GM18873 (cell line): Measurements from ENCODE around the gene NOS3.
A peak's percentile ranks its signal among the peaks of the same experiment; 100 is the strongest.

ENCODE experiments used
- ATAC-seq: cut with Tn5 transposase; IDR thresholded peaks from one replicate; pipeline ENCODE4 v1.9.1; 2021; ENCODE audit warnings: mild to moderate bottlenecking, moderate library complexity, moderate number of reproducible peaks; ENCODE audit not compliant: unreplicated experiment, low FRiP score

Gene NOS3

DNA sequence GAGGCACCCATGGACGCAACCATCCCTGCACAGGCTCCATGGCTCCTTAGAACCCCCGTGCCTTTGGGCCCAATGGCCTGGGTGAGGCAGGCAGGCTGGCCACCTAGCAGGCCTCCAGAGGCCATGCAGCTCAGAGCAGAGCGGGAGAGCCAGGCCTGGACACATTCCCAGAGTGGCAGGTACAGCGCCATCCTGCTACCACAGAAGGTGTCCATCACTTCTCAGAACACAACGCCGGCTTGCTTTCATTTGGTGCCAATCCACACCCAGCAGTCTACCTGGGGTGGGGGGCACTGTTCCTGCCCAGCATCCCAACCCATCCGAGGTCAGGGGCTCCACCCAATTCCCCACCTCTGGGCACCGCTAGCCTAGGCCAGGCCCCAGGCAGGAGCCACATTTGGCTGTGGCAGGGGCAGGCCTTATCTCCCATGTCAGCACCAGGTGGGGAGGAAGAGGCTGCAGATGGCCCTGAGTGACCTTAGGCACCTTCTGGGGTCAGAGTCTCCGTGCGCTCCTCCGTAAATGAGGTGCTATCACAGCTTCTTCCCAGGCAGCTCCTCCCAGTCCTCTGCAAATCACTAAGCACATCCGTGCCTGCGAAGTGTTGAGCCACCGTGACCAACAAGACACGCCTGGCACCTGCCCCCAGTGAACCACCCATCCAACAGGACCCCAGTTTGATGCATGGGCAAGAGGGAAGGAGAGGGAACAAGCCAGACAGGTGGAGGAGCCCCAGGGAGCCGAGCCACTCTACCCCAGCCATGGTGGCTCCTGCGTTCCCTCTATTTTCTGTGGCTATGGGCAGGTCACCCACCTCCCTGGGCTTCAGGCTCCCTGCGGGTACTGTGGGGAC lies 26.9 kb upstream of the NOS3 start:
- ATAC-seq = no peak

DNA sequence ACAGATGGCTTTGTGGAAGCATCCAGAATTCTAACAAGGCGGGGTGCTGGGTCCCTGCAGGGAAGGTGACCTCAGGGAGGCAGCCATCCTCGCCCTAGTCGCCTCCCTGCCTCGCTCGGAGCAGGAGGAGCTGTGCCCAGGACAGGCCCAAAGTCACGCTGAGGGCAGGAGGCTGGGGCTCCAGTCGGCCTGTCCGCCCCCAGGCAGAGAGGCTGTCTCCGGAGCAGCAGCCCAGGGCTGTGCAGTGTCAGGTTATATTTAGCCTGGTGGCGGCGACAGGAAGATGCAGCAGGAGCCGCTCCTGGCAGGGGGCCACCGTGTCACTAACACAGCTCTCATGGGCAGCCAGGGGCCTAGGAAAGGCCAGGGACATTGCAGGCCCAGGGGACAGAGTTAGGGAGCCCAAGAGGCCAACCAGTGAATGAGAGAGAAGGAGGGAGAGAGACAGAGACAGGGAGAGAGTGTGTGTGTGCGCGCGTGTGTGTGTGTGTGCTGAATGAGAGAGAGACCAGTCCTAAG lies 26.2 kb upstream of the NOS3 start:
- no peak for ATAC-seq

DNA sequence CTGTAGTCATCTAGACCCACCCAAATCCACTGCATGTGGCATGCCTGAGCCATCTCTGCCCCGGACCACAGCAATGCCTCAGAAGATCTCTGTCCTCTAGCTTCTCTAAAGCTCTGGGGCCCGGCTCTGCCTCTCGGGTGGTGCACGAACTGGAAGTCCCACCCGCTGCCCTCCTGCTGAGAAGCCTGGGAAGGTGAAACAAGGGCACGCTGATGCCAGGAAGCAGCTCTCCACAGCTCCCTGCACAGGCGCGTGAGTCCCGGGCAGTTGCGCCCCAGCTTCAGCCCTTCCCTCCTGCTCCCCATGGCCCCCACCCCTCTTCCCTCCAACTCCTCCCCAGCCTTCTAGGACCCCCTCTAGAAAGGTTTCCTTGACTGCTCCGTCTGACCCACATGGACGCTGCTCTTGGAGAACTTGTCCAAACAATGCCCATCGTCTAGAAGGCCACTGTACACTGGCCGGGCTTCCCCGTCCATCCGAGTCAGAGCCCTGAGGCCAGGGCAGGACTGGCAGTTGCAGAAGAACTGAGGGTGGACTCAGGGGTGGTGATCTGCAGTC lies 25.5 kb upstream of the NOS3 start:
- ATAC-seq = no peak

DNA sequence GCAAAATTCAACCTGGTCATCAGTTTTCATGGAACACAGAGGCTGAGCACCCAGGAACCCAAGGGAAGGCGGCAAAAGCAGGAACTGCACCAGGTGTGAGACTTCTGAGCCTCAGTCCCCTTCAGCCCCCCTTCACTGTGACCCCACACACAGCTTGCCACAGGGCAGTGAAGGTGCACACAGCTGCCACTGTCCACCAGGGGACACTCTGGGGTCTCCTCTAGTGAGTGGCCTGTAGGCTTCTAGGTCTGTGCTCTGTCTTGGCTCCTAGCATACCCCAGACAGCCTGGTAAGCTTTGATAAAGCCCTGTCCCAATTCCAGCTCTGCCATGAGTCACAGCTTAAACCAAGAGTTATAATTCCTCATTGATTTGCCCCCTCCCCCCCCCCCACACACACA lies 24.8 kb upstream of the NOS3 start:
- ATAC-seq = no peak

DNA sequence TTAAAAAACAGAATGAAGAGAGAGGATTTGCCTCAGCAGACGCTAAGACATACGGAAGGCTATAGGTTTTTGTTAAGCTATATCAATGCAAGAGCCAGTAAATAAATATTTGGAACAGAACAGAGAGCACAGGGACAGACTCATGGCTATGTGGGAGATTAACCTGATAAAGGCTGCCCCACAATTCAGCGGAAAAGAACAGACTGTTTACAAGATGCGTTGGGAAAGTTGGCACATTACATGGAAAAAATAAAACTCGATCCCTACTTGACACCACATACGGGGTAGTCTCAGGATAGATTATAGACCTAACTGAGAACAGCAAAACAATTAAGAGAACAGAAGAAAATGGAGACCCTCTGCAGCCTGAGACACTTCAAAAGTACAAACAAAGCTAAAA lies 23.5 kb upstream of the NOS3 start:
- ATAC-seq = no peak

DNA sequence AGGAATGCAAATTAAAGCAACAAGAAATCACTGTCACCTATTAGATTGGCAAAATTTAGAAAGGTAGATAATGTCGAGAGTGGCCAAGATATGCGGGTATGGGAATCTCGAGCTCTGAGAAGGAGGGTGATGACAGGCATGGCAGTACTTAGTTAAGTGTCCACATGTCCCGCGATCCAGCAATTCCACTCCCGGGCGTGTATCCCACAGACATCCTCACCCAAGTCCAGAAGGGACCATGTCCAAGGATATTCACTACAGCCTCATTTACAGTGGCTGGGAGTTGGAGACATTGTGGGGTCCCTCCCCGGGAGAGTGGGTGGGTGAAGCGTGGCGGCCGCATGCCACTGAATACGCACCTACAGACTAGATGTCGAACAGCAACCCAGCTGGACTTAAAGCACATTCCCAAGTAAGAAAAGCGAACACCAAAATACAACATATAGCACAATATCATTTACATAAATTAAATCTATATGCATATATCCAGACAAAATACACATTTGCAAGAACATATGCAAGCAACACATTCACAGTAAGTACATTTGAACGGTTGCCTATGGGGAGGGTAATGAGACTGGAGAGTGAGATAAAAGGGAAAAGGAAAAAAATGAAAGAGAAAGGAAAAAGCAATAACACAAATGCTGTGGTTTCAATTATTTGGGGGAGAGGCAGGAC lies 22.6 kb upstream of the NOS3 start:
- ATAC-seq = no peak

DNA sequence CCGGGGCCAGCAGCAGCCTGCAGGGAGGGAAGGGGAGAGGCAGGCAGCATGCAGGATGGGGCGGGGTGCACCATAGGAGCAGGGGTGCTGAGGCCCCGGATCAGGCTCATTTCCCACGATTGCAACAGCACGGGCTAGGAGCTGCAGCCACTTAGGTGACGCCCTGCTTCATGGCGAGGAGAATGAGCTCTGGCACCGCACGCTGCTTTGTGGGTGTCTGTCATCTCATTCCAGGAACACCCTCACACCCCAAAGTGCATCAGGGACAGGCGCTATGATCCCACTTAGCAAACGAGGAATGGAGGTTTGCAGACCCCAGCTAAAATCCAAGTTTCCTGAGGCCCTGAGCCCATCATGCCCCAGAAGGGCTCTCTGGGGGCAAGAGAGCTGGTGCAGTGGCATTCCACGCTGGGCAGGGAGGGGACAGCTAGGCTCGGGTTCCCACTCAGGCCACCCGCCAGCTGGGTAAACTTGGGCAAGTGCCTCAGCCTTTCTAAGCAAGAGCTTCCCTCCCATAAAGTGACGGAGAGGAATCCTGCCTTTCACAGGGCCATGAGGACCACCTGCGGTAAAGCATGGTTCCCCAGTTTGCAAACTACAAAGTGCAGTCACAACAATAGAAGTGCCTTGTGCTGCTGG lies 22.0 kb upstream of the NOS3 start:
- no peak for ATAC-seq

DNA sequence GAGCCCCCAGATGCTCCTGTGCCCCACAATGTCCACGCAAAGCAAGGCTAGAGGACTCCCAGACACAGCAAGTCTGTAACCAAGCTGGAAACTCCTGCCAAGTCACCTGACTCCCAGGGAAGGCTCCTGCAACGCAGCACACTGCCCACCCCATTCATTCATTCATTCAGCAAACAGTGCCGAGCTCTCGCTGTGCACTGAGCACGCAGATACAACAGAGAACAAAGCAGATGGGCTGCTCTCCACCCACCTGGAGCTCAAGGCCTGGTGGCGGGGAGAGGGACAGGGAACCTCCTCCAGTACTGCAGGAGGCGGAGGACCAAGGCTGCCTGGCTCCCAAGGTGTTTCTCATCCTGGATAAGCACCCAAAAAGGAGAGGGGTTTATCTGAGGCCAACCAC lies 21.3 kb upstream of the NOS3 start:
- no peak for ATAC-seq

DNA sequence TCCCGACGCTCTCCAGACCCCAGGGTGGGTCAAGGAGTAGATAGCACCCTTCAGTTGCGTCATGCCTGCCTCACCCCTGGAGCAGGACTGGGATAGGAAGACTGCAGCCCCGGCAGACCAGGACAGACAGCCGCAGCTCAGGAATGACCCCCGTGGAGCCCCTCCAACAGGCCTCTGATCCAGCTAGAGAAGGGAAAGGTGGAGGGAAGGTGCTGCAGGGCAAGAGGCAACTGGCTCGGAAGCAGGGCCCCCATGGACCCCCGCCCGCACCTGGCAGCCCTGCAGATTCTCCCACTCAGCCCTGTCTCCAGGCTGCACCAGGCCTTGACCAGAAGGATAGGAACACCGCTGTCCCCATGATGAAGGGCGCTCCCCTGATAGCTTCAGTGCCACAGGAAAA lies 20.4 kb upstream of the NOS3 start:
- no peak for ATAC-seq

DNA sequence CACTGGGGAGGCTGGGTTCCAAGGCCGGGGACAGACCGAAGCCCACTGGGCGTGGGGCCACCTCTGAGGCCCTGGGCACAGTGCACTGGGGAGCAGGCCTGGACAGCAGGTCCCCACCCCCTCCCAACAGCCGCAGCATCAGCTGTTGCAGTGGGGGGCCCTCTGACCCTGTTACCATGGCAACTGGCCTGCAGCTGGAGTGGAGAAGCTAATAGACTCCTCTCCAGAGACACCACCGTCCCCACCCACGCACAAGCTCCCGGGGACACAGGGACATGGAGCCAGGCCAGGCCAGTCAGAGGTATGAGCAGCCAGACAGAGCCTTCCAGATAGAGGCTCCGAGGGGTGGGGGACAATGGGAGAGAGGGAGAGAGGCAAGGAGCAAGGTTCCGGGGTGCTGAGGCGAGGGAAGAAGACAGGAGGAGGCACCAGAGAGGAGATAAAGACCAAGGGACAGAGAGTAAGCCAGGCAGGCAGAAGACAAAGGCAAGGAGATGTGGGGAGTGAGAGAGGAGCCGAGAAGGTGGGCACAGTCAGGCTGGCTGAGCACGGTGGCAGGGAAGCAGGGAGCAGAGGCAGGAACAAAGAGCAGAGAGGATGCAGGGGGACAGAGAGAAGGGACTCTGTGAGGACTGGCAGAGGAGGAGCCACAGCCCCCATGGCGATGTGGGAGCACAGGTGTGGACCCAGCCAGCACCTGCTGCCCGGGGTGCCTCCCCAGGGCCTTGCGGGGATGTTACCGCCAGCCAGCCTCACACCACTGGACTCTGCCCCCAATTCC lies 19.4 kb upstream of the NOS3 start:
- no peak for ATAC-seq

DNA sequence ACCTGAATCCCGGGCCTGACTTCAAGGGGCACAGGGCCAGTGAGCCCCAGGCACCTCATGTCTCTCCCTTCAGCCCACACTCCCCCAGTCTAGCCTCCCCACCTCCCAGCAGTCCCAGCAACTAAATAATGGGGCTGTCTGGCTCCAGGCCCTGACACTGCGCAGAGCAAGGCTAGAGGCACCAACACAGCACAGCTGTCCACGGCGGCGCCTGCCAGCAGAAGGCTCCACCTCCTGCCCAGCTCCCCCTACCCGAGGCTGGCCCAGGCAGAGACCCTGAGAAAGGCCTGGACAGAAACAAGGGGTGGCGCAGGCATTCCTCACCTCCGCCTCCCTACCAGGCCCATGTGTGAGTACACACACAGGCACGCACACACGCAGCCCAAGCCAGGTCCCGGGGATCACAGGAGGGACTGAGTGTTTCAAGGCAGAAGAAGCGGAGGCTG lies 18.8 kb upstream of the NOS3 start:
- ATAC-seq = no peak

DNA sequence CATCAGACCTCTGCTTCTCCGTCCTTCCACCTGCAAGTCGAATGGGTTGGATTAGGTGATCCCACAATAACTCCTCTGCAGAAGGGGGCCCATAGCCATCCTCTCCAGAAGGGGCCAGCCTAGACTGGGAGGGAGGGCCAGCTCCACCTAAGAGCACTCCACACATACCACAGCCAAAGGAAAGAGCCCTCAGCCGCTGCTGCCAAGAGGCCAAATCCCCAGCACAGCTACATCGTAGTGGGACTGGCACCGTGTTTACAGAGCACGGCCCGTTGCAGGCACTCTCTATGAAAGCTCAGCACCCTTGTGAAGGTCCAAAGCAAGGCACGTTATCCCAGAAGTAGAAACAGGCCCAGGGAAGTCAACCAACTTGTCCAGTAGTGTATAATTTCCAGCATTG lies 18.1 kb upstream of the NOS3 start:
- ATAC-seq = no peak

DNA sequence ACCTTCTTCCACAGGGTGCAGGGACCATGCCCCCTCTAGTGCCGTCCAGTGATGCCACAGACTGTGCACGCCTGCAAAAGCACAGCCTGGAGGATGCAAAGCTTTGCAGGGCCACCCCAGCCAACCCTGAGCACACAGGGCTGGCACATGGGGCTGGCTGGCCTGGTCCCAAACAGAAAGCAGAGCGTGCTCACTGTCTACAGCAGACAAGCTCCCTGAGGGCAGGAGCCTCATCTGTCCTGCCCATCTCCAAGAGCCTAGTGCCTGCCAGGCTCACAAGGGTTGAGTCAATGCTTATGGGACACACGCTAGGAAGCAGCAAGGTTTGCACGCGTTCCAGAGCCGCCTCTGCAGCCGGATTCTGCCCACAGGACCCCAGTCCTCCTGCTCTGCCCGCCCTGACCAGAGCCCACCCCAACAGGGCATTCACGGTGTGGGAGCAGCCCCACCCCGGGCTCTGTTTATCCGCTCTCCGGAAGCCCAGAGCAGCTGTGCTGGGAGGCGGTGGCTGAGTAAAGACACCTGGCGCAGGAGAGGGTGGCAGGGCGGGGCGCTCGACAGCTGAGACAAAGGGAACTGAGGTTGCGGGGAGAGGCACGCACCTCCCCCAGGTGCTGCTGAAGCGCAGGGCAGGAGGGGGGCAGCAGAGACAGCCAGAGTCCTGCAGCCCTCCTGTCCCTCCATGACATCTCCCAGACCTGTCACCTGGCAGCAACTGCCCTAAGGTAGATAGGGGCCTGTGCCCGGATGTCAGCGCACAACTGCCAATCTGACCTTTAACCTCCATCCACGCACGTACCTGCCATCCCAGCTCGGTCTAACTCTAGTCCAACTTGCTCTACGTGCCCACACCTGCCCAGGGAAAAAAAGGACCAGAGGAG lies 17.0 kb upstream of the NOS3 start:
- ATAC-seq = no peak

DNA sequence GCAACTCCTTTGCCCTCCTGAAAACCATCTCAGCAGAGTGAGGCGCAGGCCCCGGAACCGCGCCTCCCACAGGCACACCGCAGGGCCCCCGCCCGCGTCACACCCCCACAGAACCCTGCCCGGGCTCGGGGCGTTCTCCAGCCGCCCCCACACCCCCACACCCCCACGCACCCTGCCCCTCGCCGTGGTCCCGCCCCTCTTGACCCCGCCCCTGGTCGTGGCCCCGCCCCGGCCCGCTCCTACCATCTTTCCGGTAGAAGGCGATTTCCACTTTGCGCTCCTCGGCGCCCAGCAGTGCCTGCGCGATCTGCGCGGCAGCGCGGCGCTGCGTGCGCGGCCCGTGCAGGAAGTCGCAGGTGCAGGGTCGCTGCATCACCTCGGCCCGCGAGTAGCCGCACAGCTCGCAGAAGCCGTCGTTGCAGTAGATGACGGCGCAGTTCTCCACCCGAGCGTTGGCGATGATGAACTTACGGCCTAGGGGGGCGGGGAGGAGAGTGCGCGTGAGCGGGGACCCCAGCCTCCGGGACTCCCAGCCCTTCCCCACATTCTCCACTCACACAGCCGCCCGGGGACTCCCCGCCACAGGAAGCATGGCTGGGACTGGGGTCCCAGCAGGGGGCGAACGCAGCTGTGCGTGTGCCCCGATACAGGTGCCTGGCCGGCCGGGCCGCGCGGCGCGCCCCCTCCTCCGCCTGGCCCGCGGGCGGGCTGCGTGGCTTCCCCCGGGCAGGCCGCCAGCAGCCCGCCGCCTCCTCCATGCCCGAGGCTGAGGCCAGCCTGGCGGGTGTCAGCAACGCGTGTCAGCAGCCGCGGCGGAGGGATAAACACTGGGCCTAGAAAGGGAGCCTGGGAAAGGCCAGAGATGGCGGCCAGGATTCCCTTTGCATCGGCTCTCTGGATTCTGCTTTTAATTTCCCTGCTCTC lies 16.1 kb upstream of the NOS3 start:
- peak; percentile 44 for ATAC-seq

DNA sequence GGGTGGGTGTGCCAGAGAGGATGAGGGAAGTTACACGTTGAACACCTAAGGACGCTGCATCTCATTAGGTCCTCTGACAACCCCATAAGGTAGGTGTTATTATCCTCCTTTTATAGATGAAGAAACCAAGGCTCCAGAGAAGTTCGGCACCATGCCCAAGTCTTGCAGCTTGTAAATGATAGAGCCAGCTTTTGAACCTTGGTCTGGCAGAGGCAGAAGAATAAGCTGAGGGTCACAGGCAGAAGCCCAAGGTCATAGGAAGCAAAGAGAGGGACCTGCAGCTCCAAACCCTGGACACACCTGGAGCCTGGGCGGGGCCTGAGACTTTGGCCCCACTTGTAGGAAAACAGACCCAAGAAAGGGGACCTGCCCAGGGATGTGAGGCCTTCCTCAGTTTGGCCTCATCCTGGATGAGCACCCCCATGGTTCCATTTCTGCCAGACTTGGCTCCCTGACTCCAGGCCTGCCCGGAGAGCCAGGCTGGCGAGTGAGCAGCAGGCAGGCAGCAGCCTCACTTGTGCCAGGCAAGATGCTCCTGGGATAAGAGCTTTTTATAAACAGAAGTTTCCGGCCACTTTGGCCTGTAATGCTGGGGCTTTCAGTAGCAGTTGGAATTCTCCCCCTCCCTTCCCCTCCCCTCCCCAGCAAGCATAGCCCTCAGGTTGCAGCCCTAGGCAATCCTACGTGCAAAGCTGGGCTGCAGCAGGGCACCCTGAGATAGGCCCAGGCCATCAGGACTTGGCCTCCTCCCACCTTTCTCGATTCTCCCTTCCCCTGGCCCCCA lies 15.1 kb upstream of the NOS3 start:
- no peak for ATAC-seq

DNA sequence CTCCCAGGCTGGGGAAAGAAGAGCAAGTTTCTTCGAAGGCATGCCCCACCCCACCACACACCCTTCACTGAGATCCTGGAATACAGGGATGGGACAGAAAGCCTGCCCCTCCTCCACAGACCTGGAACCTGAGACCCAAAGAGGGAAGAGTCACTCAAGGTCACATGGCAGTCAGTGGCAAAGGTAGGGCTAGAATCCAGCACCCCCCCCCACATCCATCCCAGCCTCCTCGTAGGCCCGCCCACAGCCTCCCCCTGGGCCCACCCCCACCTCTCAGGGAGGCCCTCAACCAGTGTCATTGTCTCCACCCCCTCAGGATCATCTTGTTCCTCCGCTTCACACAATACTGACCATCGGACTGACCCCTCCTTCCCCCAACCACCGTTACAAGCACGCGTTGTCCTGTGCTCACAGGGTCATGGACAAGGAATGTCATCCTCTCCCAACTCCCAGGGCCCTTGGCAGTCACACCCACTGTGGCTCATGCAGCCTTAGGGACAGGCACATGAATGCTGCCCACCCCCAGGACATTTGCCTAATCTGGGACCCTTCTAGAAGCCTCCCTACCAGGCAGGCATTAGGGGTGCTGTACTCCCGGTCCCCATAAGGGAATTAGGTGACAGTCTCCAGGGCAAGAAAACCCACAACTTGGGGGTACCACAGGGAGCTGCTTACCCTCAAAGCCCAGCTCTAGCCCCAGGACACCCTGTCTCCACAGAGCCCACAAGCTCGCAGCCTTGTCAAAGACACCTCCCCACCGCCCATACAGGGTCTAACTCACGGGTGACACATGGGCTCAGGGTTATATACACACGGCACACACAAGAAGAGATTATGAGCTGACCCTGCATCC lies 14.1 kb upstream of the NOS3 start:
- ATAC-seq = no peak
